HCEC 1CT (cell line): ENCODE results near the gene ALKBH4.
A peak's percentile ranks its signal among the peaks of the same experiment; 100 is the strongest.
"Not testable (repeated sequence)": the region's sequence is repeated elsewhere in the genome, so short reads cannot be mapped to it uniquely, and the experiment has no call there.

Experiments used
- DNase-seq: peaks from one replicate; pipeline ENCODE4 v3.0.0-alpha.2; 2017

ALKBH4 gene

GRCh38 chr7:102464577-102465280 is at the start of gene ALKBH4, which contains the start of gene LRWD1:
Gene ALKBH4, minus strand, starts transcription at chr7:102464863. Its CDS starts 27 bp downstream, at chr7:102464836.
Gene LRWD1, plus strand, starts transcription at chr7:102464984. Its CDS starts 97 bp downstream, at chr7:102465081.
- peak; percentile 91 for DNase-seq

GRCh38 chr7:102512642-102513221 is 48.1 kb upstream of the ALKBH4 start:
- DNase-seq, result peak; percentile 0

- not testable (repeated sequence) for DNase-seq
Observed at GRCh38 chr7:102511860-102512522, 47.3 kb upstream of the ALKBH4 start.

GRCh38 chr7:102510575-102510974 is 45.9 kb upstream of the ALKBH4 start:
- DNase-seq, result not testable (repeated sequence)

GRCh38 chr7:102507410-102508088 is 42.9 kb upstream of the ALKBH4 start:
- DNase-seq, result not testable (repeated sequence)

- DNase-seq, result not testable (repeated sequence)
Observed at GRCh38 chr7:102505298-102506185, 40.9 kb upstream of the ALKBH4 start.

- DNase-seq, result not testable (repeated sequence)
Observed at GRCh38 chr7:102503141-102503540, 38.5 kb upstream of the ALKBH4 start.

GRCh38 chr7:102498321-102498720 is 33.7 kb upstream of the ALKBH4 start:
- not testable (repeated sequence) for DNase-seq

- DNase-seq, result not testable (repeated sequence)
Observed at GRCh38 chr7:102497308-102497707, 32.6 kb upstream of the ALKBH4 start.

GRCh38 chr7:102496861-102497260 is 32.2 kb upstream of the ALKBH4 start:
- DNase-seq, result not testable (repeated sequence)

GRCh38 chr7:102494473-102495149 is 29.9 kb upstream of the ALKBH4 start:
- DNase-seq, result not testable (repeated sequence)

- not testable (repeated sequence) for DNase-seq
Observed at GRCh38 chr7:102494026-102494425, 29.4 kb upstream of the ALKBH4 start.

GRCh38 chr7:102493220-102493935 is 28.7 kb upstream of the ALKBH4 start:
- not testable (repeated sequence) for DNase-seq

GRCh38 chr7:102490529-102491075 is 25.9 kb upstream of the ALKBH4 start:
- DNase-seq, result not testable (repeated sequence)

GRCh38 chr7:102484317-102484716 is 19.7 kb upstream of the ALKBH4 start:
- not testable (repeated sequence) for DNase-seq

GRCh38 chr7:102481962-102482361 is 17.3 kb upstream of the ALKBH4 start:
- not testable (repeated sequence) for DNase-seq

GRCh38 chr7:102479982-102480637 is 15.4 kb upstream of the ALKBH4 start:
- not testable (repeated sequence) for DNase-seq

- not testable (repeated sequence) for DNase-seq
Observed at GRCh38 chr7:102479209-102479584, 14.5 kb upstream of the ALKBH4 start.

- DNase-seq, result peak; percentile 60
Observed at GRCh38 chr7:102478314-102479208, 13.9 kb upstream of the ALKBH4 start, which contains the start of gene POLR2J. Gene POLR2J, minus strand, starts transcription at chr7:102478922. Its CDS starts 62 bp downstream, at chr7:102478860.
